AML-193 (cell line): ENCODE measurements around the gene RPS6KA2.

Experiments
- DNase-seq, 2 experiments: peaks; one replicate each; lab custom pipeline; 2025; lab: John Stamatoyannopoulos, UW

The RPS6KA2 gene

DNA sequence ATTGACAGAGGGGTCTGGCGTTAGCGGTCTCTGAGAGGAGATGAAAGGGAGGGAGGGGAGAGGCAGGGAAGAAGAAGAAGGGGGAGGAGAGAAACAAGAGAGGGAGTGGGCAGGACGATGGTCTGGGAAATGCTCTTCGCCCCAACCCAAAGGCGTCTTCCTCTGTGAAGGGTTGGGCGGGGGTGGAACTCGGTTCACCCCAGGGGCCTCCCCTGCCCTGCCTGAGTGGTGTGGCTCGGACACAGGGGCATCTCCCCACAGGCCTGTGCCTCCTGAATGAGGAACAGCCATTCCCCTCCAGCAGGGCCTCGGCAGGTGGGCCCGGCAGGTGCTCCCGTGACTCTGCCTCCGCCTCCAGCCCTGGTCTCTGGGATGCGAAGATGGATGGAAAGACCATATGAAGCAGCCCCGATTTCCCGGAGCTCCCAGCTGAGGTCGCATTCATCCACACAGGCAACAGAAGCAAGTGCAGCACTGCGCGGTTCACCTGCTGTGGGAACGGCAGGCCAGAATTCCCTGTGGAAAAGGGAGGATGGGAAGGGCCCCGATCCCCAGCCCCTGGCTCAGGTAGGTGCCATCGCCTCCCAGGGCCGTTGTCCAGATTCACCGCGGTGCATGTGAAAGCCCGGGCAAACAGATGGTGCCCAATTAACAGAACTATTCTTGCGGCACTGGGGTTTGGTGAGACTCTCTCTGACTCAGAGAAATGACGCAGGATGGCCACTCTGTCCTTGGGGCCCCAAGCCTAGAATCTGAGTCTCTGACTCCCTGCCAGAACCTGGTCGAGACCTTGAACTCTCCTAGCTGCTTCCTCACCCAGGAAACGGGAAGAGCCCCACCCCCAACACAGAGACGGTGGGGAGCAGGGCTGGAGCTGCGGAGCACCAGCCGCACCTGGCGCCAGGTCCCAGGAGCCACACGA is 29.4 kb upstream of the RPS6KA2 start:
- DNase-seq: no peak

DNA sequence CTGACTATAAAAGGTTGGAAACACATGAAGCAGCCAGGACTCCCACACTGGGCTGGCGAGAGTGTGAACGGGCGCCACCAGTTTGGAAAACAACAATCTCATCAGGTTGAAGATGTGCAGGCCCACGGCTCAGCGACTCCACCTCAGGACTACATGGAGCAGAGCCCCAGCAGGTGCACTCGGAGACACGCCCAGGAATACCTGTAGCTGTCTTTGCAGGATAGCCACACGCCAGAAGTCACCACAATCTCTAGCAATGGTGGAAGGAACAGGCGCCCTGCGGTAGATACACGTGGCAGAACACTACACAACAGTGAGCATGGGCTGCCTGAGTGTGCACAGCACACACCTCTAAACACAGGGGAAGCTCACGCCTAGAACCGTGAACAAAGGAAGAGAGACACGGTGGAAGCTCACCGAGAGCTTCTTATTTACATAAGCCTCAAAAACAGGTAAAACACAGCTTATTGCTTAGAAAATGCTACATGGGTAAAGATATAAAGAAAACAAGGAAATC is 28.7 kb upstream of the RPS6KA2 start:
- no peak for DNase-seq

GRCh38 chr6:166655251-166655650 is 28.2 kb upstream of the RPS6KA2 start:
- no peak for DNase-seq

DNA sequence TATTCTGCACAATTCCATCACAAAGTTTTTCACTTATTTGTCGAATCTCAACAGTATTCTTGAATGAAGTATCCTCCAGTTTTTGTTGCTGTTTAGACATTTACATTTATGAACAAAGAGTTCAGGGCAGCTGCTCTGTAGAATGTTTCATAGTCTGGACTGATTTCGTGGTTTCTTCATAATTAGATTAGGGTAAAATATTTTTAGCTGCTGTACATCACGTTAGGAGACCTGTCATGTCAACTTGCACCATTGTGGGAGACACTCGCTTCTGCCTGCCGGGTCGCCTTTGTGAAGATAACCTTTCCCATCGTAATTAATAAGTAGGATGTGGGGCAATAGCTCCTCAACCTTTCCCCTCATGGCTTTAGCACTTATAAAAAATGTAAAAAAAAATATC is 27.5 kb upstream of the RPS6KA2 start:
- no peak for DNase-seq

- DNase-seq: no peak
Observed at GRCh38 chr6:166653639-166653941, 26.5 kb upstream of the RPS6KA2 start.

GRCh38 chr6:166650824-166651807 is 24.1 kb upstream of the RPS6KA2 start:
- no peak for DNase-seq

GRCh38 chr6:166650047-166650446 is 23.0 kb upstream of the RPS6KA2 start:
- no peak for DNase-seq

DNA sequence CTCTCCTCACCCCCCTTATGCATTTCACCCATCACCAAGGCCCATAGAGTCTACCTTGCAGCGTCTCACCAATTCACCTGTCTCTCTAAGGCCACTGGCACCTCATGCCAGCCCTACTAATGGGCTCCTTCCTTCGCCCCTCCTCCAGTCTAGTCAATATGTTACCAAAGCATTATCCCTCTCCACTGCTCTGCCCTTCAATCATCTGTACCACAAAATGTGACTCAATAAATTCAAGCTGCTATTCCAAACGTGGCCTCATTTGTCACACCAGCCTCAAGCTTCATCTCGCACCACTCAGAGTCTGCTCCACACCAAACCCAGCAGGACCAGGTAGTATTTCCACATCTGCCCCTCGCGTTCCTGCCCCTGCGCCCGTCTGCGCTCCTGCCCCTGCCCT is 21.8 kb upstream of the RPS6KA2 start:
- DNase-seq: no peak

- DNase-seq: no peak
Observed at GRCh38 chr6:166647896-166648295, 20.8 kb upstream of the RPS6KA2 start.

GRCh38 chr6:166646716-166647115 is 19.7 kb upstream of the RPS6KA2 start:
- no peak for DNase-seq

GRCh38 chr6:166645896-166646295 is 18.8 kb upstream of the RPS6KA2 start:
- no peak for DNase-seq

DNA sequence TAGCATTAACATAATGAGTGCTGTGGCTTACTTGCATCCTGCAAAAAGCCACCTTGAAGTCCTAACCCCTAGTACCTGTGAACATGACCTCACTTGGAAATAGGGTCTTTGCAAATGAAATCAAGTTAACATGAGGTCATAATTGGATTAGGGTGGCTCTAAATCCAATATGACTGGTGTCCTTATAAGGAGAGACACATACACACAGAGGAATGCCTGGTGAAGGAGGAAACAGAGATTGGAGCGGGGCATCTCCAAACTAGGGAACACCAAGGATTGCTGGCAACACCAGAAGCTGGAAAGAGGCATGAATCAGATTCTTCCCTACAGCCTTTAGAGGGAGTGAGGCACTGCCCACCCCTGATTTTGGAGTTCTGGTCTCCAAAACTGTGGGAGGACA is 17.6 kb upstream of the RPS6KA2 start:
- DNase-seq: no peak

DNA sequence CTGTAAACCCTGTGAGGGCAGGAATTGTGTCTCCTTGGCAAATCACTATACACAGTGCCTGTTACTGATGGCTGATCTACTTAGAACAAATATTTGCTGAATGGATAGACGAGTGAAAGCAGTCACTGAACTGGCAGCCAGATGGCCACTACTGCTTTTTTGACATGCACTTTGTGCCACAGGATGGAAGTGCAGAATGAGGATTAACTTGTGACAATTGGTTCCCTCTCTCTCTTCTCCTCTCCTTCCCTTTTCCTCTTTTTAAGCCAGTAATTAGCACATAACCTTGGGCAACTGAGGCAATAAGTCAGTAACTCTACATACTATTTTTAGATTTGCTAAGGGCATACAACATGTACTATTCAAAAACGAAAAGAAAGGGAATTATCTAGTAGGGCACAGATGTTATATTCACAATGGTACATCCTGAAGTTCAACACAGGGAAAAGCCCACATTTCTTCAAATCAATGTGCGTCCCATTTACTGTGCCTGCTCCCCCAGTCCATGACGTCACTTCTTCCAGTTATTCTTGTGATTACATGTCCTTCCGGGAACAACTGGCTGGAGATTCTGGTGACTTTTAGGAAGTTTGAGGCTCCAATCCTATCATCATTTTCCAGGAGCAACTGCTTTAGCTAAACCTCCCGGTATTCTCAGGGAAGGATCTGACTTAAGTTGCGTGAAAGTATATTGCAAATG is 17.0 kb upstream of the RPS6KA2 start:
- no peak for DNase-seq

- no peak for DNase-seq
Observed at GRCh38 chr6:166642646-166643045, 15.6 kb upstream of the RPS6KA2 start.

- no peak for DNase-seq
Observed at GRCh38 chr6:166640342-166641043, 13.4 kb upstream of the RPS6KA2 start.

- no peak for DNase-seq
Observed at GRCh38 chr6:166639921-166640320, 12.9 kb upstream of the RPS6KA2 start.

DNA sequence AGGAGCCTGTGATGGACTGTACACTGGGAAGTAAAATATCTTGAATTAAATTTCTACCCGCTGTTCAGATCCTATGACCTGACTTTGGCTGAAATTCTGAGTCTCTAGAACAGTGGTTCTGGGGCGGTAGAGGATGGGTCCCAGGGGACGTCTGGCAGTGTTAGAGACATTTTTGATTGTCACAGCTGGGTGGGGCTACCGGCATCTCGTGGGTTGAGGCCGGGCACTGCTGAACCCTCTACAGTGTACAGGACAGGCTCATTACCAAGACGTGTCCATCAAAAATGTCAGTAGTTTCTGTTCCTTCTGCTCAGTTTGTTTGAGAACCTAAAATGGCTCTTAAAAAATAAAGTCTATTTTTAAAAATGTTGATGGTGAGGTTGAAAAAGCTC is 11.5 kb upstream of the RPS6KA2 start:
- no peak for DNase-seq

DNA sequence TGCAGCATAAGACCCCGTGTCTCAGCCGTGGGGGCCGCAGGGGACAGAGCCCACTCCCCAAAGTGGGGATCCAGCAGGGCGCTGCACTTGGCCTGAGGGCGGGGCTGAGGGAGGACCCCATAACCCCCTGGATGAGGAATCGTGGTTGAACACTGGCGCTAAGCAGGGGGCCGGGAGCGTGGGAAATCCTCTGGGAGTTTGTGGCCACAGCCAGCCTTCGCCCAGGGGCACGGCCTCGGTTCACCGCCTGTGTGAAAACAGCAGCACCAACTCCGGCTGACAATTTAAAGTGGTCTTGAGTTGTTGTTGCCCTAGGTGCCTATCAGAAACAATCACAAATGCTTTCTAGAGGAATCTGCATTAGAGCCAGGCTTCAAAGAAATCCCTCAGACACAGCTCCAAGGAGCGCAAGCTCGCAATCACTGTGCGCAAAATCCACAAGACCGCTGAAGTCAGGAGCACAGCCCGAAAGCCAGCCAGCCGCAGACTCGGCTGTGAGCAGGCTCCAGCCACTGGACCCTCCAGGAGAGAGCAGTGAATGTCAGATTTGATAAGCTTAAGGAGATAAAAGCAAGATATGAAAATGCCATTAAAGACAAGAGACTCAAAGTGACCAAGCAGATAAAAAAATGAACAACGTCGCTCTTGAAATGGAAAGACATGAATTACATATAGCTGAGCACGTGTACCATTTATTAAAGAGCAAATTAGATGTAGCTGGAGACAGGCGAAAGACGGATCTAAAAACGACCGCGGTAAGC is 10.9 kb upstream of the RPS6KA2 start:
- DNase-seq: no peak

- DNase-seq: no peak
Observed at GRCh38 chr6:166636934-166637333, 9.9 kb upstream of the RPS6KA2 start.

- DNase-seq: no peak
Observed at GRCh38 chr6:166636191-166636933, 9.3 kb upstream of the RPS6KA2 start.
